Astrocyte (in vitro differentiated cells and primary cell): ENCODE measurements around the gene HOXC11.

ENCODE experiments used
- CTCF ChIP-seq: IDR thresholded peaks from 2 replicates; pipeline ENCODE4 v1.5.1; 2011; ENCODE audit warnings: low read depth, mild to moderate bottlenecking, inconsistent platforms, low read length, moderate library complexity; ENCODE audit not compliant: insufficient read depth
- EZH2 ChIP-seq: IDR thresholded peaks from 2 replicates; pipeline ENCODE4 v1.6.1; 2012; ENCODE audit warnings: mild to moderate bottlenecking, low read length, inconsistent platforms; ENCODE audit not compliant: insufficient read depth

- no peak for TF ChIP-seq CTCF
- TF ChIP-seq EZH2, result no peak
Observed at GRCh38 chr12:54004841-54005530, 32.1 kb downstream of the HOXC11 start.
